Left forelimb (tissue), 1 donor: Measurements from ENCODE around the gene IFNGR1.
"Not testable (repeated sequence)": the region's sequence is repeated elsewhere in the genome, so short reads cannot be mapped to it uniquely, and the experiment has no call there.

Experiments used
- DNase-seq: peaks from one replicate; pipeline ENCODE4 v3.0.0-alpha.2; 2018; ENCODE audit warnings: low spot score

Gene IFNGR1

DNA sequence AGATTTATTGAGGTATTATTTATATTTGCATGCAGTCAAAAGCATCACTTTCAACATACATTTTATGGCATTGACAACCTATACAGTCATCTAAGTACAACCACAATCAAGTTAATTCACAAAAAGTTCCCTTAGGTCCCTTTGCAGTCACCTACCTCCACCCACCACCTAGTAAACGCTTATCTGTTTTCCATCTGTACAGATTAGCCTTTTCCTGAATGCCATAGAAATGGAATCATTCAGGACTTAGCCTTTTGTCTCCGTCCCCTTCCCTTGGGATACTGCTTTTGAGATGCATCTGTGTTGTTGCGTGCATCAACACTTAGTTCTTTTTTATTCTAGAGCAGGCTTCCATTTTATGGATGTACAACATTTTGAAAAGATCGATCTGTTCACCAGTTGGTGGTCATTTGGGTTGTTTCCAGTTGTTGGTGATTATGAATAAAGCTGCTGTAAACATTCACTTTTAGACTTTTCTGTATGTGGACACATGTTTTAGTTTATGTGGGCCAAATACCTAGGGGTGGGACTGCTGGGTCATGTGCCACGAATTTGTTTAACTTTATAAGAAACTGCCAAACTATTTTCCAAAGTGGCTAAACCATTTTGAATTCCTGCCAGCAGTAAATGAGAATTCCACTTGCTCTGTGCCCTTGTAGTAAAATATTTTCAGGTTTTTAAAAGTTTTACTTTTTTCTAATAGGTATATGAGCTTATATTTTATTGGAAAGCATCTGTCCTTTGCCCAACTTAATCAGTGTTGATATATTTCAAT, 17.6 kb upstream of the IFNGR1 start:
- DNase-seq = no peak

DNA sequence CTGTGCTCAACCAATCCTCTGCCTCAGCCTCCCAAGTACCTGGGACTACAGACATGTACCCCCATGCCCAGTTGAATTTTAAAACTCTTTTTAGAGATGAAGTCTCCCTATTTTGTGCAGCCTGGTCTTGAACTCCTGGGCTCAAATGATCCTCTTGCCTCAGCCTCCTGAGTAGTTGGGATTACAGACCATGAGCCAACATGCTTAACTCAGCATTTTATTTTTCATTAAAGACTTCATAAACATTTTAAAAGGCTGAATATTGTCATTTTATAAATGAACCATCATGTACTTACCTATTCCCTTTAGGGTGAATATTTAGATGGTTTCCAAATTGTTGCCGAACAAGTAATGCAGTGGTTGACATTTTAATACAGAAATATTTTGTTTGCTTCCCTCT, 16.5 kb upstream of the IFNGR1 start:
- no peak for DNase-seq

DNA sequence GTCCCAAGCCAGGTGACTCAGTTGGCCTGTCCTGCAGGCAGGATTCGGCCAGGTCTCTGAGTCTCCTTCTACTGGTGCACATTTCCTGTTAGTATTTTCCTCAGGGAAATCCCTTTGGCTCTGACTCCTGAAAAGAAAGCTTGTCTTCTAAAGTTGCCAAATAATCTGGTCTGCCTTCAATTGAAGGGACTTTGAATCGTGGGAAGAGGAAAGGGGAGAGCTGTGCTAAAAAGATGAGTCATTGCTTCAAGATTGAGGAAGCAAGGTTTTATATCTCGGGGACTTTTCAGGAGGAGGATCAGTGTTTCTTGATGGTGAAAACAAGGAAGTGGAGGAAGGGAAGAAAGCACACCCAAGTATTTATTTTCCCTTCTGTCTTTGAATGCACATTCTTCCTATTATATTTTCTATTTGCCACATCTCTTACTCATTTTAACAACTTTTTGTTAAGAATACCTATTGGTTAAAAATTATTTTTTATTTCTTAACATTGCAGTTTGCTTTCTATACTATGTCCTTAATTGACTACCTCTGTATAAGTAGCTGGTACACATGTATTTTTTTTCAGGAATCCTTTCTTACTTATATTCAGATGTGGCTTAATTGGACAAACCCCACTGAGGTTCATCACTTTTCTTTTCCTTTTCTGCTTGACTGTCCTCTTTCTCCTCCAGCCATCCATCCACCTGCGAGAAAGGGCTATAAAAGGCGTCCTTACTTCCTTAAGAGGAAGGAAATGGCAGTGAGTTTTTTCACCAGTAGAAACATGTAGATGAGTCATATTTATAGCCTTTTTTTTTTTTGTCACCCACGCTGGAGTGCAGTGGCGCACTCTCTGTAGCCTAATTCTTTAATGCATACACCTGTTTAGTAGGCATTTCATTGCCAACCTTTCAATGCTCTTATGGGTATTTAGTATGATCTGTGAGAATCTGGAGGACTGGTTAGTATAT, 15.0 kb upstream of the IFNGR1 start:
- peak; percentile 70 for DNase-seq

DNA sequence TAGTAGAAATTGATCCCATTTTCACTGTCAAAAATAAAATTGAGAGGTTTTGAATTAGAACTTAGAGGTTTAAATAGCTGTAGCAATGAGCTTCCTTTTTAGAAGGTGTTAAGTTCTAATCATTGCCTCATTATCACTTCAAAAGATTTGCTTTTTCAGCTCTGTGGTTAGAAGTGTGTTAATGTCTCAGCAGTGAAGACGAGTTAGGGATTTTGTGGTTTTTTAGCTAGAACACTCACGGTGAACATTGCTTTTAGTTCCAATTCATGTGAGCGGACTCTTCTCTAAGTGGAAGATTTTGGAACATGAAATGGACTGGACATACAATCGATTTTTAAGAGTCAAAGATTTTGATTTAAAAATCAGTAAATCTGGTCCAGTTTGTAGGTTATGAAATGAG, 12.7 kb upstream of the IFNGR1 start:
- DNase-seq = no peak

DNA sequence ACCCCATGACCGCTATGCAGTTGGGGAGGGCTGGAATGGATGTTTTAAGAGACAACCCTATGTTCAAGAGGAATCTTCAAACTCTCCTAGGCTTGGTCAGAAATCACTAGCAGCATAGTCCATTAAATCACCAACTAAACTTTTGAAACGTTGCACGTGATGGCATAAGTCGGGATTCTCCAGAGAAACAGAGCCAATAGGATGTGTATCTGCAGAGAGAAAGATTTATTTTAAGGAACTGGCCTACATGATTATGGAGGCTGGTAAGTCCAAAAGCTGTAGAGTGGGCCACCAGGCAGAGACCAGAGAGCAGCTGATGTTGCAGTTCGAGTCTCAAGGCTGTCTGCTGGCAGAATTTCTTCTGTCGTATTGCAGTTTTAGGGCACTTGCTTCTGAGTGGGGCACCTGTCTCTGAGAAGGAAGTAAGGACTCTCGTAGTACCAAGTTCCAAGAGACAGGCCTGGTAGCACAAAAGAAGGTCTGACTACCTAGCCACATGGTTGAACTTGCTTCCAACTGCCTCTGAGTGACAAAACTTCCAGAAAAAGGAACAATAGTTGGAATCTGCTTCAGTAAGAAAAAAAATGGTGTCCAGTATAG, 11.9 kb upstream of the IFNGR1 start:
- DNase-seq = no peak

DNA sequence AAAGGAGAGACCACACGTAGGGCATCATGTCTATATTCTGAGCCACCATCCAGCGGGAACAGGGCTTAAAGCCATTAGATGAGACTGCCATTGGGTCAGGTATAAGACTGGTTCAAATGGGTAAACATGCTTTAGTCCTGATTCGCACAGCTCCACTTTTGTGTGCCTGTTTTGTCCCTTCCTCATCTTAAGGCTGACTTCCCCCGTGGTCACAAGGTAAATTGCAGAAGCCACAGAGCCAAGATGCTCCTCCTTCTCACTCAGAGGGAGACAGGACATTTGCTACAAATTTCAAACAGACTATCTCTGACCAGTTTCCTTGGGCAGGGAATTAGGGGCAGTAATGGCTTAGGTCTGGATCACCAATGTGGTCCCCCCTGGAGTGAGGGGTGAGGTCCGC, 11.4 kb upstream of the IFNGR1 start:
- DNase-seq = no peak

DNA sequence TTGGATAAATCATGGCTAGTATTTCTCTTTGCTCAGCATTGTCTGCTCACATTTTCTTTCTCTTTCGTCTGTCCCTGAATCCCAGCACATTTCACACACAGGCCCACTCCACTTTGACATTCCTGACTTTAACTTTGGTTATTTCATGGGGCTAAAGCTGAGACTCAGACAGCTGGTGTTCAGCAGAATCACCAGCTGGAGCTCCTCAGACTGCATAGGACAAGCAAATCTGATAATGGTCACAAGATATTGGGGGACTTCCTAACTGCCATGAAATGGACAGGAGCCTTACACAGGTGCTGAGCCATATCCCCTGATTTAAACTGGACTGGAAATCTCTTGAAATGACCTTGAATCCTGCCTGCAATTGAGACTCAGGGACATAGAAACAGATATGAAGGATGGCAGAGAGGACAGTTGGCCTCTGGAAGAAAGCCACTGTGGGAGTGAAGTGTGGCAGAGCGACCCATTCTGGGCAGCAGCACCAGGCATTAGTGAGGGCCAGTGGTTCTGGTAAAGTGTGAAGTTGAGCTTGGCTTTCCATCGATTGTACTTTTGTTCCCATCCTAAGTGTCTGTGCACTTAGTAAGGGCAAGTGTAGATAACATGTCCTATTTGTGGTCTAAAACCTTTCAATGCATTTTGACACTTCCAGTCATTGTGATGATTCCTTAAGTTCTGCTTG, 10.0 kb upstream of the IFNGR1 start:
- no peak for DNase-seq

DNA sequence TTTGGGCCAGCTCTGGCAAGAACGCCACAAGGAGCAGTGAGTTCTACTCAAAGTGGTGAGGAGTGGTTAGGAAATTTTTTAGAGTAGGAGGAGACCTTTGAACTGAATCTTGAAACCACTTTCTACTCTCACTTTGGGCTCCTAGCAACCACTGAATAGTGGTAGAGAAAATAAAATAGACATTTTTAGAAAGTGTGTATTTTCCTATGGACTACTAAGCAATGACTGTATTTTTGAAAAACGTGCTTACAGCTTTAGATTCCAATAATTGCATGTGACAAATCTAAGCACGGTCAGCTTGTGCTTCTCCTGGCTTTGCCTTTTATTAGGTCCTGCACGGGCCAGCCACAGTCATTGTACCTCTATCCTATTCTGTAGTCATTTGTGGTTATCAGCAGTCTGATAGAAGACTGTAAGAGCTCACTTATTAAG, 8.7 kb upstream of the IFNGR1 start:
- no peak for DNase-seq

DNA sequence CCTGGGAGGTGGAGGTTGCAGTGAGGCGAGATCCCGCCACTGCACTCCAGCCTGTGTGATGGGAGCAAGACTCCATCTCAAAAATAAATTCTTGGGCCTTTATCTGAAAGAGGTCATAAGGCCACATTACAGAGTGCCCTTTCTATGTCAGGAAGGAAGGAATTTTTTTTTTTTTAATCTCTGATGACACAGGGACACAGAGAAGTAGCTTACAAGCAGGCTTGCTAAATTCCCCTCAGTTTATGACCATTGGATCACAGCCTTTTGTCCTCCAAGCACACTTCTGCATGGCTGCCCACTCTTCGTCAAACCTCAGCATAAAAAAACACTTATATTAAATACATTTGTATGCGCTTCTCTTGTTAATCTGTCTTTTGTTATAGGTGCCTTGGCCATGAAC, 7.5 kb upstream of the IFNGR1 start:
- DNase-seq = no peak

DNA sequence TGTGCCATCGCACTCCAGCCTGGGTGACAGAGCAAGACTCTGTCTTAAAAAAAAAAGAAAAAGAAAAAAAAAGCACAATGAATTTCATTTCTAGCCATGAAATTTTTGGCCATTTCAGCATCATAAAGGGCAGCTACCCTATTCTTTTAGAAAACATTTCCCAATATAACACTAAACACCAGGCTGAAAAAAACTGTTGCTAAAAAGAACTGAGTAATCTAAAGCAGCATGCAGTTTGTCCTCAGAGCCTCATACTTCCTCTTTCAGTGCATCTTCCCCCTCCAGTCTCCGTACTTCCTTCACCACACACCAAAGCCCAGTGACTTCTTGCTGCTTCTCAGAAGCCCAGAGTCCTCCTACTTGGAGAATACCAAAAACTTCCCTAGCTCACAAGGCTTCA, 5.6 kb upstream of the IFNGR1 start:
- no peak for DNase-seq

DNA sequence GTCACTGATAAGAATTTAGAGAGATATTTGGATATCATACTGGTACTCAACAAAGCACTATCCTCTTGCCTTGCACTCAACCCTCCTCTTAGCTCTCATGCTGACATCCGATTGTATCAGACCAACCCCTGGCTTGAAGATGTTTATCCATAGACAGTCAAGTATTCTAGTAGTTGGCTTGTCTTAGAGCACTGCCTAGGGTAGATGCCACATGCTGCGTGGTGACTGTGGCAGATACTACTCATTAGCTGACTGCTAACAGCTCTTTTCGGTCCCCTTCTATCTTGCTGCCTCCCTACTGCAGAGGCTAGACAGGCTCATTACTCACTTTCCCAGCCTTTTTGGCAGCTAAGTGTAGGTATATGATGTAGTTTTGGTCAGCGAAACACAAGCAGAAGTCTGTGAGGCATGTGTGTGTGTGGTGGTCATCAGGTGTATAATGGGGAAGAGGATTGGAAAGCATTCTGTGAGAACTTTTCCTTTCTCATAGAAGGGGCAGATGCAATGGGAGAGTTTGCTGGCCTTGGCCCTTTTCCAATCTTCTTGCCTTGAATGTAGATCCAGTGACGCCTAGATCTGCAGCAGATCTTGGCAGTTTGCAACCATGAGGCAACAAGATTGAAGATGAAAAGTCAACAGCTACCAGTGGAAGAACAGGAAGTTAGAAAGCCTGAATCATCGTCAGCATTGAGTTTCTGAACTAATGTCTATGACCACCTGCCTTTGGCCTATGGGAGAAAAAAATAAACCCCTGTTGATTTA, 4.4 kb upstream of the IFNGR1 start:
- DNase-seq = no peak

DNA sequence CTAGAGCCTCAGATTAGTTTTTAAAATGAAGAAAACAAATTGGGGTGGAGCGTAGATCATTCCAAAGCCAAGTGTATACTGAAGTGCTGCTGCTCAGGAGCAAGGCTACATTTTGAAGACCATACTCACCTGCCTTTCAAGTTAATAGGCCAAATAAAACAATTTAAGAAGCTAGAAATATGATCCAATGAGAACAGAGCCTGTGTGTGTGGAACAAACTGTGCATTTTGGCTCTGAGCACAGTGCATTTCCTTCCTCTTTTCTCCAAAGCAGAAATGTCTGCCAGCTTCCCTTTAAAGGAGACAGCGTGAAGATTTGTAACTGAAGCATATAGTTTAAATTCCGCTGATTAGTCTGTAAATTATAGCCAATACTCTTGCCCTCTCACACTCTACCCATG, 3.2 kb upstream of the IFNGR1 start:
- DNase-seq = no peak

DNA sequence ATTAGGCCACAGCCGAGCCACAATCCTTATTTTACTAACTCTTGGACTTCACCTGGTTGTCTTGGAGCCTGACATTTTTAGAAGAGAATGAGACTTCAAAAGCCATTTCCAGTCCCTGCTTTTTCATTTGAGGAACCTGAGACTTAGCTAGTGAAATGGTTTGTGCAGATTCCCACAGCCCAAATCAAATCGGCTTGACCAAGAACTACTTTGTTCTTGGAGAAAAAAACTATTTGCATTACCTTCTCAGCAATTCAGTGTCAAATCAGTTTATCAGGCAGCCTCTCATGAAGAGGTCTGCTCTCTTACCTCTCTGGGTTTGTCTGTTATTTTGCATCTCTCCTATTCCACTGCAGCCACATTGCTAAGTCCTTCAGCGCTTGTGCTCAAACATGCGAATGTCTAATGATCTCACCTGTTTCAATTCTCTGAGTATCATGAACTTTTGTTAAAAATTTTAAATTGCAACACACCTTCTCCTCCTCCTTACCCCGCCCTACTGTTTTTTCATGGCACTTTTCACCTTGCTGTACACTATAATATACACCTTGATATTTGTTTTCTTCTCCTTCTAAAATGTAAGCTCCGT, 573 bp upstream of the IFNGR1 start:
- no peak for DNase-seq

DNA sequence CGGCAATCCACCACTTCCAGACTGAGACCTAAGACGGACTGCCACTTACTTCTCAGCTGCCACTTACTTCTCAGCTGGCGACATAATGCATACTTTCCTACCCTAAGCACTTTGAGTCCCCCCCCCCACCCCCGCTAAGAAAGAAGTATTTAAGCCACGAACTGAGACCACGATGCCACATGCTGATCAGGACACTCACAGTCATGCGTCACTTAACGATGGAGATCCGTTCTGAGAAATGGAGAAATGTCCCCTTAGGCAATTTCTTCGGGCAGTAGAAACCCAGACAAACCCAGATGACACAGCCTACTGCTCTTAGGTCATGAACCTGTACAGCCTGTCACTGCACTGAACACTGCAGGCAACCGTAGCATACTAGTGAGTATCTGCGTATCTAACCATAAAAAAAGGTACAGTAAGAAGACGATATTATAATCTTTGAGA, 690 bp downstream of the IFNGR1 start:
- DNase-seq = no peak

DNA sequence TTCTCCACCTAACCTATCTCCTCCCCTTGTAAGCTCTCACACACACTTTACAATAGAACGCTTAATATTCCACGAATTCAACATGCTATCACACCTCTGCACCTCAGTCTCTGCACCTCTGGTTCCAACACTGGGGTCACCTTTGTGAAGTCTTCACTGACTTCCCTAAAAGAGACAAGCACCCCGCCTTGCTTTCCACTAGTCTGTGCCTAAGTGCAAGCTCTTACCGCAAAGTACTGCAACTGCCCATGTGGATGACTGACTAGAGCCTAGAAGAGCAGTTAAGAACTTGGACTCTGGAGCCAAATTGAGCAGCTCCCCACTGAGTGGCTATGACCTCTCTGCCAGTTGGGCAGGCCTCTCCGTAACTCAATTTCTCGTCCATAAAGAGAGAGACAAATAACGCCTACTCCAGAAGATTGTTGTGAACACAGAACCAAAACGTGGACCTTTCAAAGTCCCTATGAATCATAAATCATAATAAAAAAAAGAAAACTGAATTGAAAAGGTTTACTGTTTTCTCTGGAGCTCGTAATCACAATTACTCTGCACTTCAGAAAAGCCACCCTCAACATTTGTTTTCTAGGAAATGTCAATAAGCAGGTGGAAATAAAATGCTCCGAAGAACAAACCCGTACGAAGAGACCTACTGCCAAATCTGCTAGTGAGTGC, 1.2 kb downstream of the IFNGR1 start:
- no peak for DNase-seq

DNA sequence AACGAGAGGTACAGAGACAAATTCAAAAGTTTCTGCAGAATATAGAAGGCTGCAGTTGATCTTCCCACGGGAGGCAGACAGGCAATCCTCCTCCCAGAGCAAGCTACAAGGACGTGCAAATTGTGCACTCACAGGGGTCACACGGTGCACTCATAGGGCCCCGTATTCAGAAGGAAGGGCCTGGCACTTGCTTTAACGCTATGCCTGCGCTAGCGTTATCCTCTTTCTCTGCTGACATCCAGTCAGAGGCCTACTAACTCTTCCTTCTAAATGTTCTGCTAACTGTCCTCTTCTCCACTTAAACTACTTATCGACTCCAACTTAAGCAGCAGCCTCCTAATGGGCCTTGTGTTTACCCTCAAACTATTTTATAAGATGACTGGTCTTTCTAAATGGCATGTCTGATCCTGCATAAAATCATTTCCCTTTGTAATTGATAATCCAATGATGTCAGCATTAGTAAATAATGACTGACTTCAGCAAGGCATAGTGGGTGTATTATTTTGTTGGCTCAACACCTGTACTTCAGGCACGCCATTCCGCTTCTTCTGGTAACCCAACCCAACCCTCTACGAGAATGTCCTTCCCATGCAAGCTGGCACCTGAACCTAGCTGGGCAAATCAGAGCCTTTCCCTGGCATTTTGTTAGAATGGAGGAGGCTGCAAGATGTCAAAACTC, 2.2 kb downstream of the IFNGR1 start:
- no peak for DNase-seq

DNA sequence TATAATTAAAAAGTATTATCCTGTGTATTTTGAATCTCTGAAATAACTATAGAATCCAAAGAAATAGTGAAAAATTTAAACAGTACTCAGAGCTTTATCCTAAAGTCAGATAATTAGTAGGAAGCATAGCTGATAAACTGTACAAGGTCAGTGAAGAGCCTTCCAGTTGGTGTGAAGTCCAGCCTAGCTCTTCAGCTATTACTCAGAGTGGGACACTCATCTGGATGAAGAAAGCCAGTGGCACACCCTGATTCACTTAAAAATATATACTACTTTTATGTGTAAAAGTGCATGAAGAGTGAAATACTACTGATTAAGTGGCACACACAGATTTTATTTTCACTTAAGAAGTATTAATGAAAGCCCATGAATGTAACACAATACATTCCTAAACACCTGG, 3.1 kb downstream of the IFNGR1 start:
- DNase-seq = no peak

DNA sequence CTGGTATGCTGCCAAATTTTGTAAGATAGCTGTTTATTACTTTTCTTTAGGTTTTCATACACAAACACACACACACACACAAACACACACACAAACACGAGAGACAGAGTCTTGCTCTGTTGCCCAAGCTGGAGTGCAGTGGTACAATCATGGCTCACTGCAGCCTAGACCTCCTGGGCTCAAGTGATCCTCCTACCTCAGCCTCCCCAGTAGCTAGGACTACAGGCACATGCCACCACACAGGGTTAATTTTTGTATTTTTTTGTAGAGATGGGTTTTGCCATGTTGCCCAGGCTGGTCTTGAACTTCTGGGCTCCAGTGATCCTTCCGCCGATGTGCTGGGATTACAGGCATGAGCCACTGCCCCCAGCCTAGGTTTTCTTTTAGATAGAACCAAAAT, 3.6 kb downstream of the IFNGR1 start:
- DNase-seq = not testable (repeated sequence)

DNA sequence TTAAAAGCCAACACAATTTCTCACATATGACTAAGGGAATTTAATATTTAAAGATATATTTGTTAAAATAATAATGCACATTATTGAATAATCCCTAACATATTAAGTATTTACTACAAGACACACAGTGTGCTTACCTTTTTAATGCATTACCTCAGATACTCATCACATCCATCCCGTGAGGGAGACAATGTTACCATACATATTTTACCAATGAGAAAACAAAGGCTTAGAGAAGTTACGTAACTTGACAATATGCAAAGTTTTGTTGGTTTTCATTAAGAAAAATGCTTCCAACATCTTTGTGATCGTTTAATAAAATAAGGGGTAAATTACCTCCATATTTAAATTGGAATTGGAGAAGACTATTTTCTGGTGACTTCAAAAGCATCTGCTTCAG, 4.3 kb downstream of the IFNGR1 start:
- no peak for DNase-seq

DNA sequence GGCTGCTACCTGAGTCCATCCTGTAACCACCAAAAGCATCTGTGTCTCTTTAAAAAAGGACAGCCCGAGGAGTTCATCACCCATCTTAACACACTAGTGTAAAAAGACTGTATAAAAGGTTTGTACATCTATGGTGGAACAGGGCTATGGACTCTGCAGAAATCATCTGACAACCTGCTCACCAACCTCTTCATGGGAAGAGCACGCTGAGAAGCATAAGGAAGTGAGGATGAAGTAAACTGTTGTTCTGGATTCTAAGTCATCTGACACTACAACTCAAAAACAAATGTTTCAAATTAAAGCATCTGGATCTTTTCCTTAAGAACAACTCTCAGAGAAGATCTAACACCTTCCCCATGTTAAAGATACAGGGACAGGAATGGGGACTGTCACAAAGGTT, 5.4 kb downstream of the IFNGR1 start:
- DNase-seq = no peak
